MG63 (cell line): ENCODE data around the gene NAA80. TPM values are rescaled to one million over a fixed set of nuclear protein-coding genes. Genes with fewer than 3 reads are reported as not detected.

Source experiments
- DNase-seq: peaks from one replicate; pipeline ENCODE4 v3.0.0-alpha.2; 2020
- H3K27me3 ChIP-seq: fragments of 250-450 bp; sonication (Bioruptor Pico); 2 replicates; pipeline ENCODE4 v1.5.1; 2020; ENCODE audit warnings: mild to moderate bottlenecking, moderate library complexity
- H3K36me3 ChIP-seq: fragments of 250-450 bp; sonication (Bioruptor Pico); 2 replicates; pipeline ENCODE4 v1.5.1; 2020; ENCODE audit warnings: mild to moderate bottlenecking, moderate library complexity
- H3K4me3 ChIP-seq: fragments of 250-450 bp; sonication (Bioruptor Pico); 2 replicates; pipeline ENCODE4 v1.5.1; 2020; ENCODE audit warnings: mild to moderate bottlenecking, moderate library complexity
- H3K9me3 ChIP-seq: fragments of 250-450 bp; sonication (Bioruptor Pico); 2 replicates; pipeline ENCODE4 v1.5.1; 2020; ENCODE audit warnings: mild to moderate bottlenecking, moderate library complexity
- total RNA-seq: library from RNA; depleted of rRNA; stranded (reverse); fragments of >200 nt; shearing (Covaris generic); gene quantifications from 2 replicates; pipeline ENCODE4 v1.2.3, GENCODE V29; 2014; ENCODE audit warnings: low replicate concordance

Gene NAA80
- total RNA-seq, 1 experiment from 2014 or later = 6.4 TPM

DNA sequence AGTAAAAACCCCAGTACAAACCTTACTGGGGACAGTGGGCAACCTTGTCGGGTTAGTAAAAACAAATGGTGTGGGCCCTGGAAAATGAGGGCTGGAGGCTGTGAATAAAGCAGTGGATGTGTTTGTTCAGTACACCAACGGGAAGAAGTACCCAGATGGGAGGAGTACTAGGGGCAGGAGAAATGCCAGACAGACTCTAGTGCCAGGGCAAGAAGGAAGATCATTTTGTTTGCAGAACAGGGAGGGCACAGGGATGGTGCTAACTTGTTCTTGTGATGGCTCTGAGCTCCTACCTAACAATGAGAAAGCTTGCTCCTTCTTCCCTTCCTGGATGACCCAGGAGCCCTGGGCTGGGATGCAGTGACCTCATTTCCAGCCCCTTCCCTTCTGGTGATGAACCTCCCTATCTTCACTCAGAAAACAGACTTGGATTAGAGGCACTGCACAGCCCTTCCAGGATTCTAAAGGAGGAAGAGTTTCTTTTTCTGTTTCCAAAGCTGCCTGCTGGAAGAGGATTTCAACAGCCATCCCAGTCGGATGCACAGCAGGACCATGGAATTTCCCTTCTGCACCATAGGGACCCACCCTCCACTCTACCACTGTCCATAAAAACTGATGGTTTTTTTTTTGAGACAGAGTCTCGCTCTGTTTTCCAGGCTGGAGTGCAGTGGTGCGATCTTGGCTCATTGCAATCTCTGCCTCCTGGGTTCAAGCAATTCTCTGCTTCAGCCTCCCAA, 35.3 kb upstream of the NAA80 start:
- Histone ChIP-seq H3K4me3 (no peak overlapping the region), H3K36me3 (peaks cover 40% of the 10 kb centered on the region)
- no peak for DNase-seq

DNA sequence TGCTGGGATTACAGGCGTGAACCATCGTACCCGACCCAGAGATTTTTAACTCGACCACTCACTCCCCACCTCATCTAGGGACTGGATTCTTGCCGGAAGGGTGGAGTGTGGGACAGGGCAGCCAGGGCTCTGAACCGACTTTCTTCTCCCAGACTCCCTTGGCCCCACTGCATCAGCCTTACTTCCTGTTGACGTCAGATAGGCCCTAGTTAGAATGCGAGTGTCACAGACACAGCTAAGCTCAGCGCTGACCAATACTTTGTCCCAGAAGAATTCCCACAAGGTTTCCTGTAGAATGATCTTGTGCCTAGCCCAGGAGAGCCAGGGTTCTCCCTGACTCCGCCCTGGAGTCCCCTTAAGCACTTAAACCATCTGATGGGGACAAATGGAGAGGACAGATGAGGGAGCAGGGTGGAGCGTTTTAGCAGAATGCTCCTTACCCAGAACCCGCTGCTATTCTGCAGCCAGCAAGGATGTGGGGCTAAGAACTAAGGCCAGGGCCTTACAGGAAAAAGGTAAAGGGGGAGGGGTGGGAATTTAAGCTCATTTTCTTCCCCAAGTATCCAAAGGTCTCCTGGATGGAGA, 34.6 kb upstream of the NAA80 start:
- H3K4me3 ChIP-seq = no peak overlapping the region
- H3K27me3 ChIP-seq = no peaks in the 10 kb centered on the region
- H3K36me3 ChIP-seq = peaks cover 40% of the 10 kb centered on the region
- DNase-seq = no peak
- H3K9me3 ChIP-seq = no peaks in the 10 kb centered on the region

More for the DNA sequence above, 35.3 kb upstream of the NAA80 start:
- H3K27me3 ChIP-seq = no peaks in the 10 kb centered on the region
- no peaks in the 10 kb centered on the region for H3K9me3 ChIP-seq

DNA sequence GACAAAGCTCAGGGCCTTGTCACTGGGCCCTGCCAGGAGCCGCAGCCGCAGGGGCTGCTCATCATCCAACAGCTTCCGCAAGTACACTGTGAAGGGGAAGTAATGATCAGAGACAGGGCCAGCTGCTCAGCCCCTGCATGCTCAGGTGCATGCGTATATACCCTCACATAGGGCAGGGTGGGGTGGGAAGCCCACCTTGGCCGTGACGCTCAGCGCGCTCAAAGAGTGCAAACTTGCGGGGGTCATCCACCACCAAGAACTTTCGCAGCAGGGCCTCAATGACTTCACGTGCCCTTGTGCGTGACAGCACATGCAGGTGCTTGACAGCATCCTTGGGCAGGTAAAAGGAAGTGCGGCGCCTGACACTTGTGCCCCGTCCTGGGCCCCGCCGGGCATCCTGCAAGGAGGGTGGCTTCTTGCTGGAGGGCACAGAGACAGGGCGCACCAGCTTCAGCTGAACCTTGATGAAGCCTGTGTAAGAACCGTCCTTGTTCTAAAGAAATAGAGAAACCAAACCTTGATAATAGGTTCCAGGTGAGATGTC, 32.2 kb upstream of the NAA80 start:
- H3K27me3 ChIP-seq = no peaks in the 10 kb centered on the region
- H3K36me3 ChIP-seq = peaks cover 35% of the 10 kb centered on the region
- H3K4me3 ChIP-seq = no peak overlapping the region
- H3K9me3 ChIP-seq = no peaks in the 10 kb centered on the region
- DNase-seq = no peak

DNA sequence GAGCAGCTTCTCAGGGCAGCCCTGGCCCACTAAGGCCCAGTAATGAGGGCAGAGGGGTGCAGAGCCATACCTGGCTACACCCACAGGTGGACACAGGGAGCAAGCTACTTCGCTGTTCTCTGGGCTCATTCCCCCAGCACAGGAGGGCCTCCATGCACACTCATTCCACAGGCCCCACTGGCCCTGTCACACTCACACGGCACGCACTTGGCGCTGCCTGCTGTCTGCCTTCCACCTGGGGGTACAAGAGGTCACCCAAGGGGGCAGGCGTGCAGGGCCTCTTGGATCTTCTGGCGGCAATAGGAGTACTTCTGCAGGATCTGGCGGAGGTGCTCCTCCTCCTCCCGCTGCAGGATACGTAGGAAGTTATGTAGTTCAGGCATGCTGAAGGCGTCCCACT, 31.1 kb upstream of the NAA80 start:
- DNase-seq = no peak
- Histone ChIP-seq H3K36me3 (peaks cover 26% of the 10 kb centered on the region), H3K27me3 (no peaks in the 10 kb centered on the region), H3K9me3 (no peaks in the 10 kb centered on the region), H3K4me3 (no peak overlapping the region)

DNA sequence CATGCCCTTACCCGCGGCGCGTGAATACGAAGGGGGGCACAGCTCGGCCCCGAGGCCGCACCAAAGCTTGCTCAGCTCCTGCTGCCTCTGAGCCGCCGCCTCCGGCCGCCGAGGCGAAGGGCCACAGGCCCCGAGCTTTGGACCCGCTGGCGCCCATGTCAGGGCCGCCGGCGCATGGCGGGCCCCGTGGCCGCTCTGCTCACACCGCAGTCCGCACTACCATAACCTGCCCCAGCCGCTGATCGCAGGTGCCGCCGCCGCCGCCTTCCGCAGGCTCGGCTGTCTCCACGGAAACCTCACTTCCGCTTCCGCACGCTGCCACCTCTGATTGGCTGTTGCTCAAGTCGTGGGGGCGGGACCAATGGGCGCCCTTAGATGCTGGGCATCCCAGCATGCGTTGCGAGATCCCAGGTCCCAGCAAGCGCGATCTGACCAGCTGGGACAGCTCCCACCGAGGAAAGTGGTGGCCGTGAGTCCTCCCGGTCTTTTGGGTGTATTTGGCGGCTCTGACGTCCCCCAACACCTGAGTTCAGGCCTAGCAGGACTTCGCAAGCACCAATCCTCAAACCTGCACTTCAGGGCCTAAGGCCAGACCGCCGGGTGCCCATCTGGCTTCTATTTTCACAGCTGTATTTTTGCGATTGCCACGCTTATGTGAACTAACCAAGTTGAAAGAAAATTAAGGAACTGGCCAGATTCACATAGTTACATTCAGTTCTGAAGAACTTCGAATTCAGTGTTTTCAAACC, 28.9 kb upstream of the NAA80 start, which contains the start of gene TUSC2:
Gene TUSC2, minus strand, starts transcription at position 281 of the 749 bp plus-strand sequence. Its CDS starts 124 bp downstream, at position 157.
- Histone ChIP-seq H3K4me3 (peak within 1 kb of the TSS; percentile 83), H3K27me3 (no peaks in the 10 kb centered on the region), H3K36me3 (peaks cover 17% of the 10 kb centered on the region), H3K9me3 (no peaks in the 10 kb centered on the region)
- peak; percentile 89 for DNase-seq

DNA sequence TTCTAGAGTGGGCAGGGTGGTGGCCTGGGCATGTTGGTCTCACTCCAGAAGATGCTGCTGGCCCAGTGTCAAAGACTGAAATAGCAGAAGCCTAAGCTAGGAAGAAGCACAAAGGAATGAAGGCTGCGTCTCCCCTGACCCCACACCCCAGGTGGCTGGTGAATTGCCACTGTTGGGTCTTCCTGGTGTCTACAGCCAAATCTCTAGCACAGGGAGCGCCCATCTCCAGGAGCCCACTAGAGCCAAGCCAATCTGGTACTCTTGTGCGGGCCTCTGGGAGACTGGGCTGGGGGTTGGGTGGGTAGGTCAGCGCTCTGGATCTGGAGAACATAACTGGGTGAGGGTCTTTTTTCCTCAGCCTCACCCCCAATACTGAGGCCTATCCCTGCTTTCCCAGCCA, 27.9 kb upstream of the NAA80 start:
- Histone ChIP-seq H3K4me3 (peak overlapping the region; percentile 83), H3K9me3 (no peaks in the 10 kb centered on the region), H3K36me3 (peaks cover 14% of the 10 kb centered on the region), H3K27me3 (no peaks in the 10 kb centered on the region)
- DNase-seq = no peak

DNA sequence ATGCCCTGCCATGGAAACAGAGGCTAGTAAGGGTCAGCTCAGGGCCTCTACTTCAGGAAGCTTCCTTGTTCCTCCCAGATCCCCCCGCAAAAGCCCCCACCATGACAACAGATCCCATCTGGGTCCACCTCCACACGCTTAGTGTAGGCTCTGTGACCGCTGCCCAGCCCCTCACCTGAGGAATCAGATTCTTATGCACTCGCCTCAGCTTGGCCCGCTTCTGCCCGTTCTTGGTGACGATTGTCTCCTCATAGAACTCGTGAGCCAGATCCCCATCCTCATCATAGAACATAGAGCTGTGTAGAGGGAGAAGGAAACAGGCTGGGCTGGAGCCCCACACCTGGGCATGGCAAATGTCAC, 27.0 kb upstream of the NAA80 start:
- Histone ChIP-seq H3K27me3 (no peaks in the 10 kb centered on the region), H3K9me3 (no peaks in the 10 kb centered on the region), H3K4me3 (no peak overlapping the region), H3K36me3 (peaks cover 8% of the 10 kb centered on the region)
- DNase-seq = no peak

DNA sequence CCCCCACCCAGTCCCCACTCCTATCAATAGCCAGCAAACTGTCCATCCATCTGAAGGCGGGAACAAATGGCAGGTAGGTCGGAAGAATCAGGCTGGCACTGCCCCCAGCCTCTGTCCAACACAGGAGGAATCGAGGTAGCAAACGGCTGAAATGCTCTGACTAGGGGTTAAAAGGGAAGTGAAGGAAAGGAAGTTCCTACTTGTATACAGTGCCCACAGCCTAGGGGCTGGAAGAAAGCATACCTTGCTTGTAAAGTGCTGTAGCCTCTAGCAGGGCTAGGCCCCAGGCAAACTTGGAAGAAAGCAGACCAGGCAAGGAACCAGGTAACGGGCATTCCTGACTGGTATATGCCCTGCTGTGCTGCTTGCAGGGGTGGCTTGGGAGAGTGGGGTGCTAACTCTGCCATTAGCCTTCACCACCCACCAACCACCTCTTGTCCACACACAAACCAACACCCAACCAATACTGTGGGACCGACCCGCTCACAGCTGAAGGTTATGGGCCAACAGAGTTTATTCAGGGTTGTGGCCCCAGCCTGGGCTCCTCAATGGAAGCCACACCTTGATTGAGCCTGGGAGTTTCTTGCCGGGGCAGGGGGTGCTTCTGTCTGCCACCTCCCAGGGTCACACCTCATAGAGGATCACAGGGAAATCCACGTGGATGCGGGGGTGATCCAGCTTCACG, 26.4 kb upstream of the NAA80 start:
- Histone ChIP-seq H3K36me3 (peaks cover 3% of the 10 kb centered on the region), H3K27me3 (no peaks in the 10 kb centered on the region), H3K9me3 (no peaks in the 10 kb centered on the region), H3K4me3 (no peak overlapping the region)
- DNase-seq = no peak

DNA sequence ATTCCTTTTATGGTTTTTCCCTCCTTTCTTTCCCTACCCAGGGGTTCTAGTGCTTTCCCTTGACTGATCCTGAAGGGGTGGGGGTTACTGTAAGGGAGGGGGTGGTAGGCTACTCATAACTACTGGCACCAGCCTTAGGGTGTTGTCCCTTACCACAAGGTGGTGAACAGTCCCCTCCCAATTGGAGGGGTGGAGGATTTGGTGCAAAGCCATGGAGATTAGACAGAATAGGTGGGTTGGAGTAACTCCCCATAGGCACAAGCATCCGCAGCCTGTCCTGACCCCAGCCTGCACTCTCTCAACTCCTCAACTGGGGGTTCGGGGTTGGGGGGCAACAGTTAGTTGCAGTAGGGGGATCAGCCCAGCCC, 25.9 kb upstream of the NAA80 start:
- H3K9me3 ChIP-seq = no peaks in the 10 kb centered on the region
- DNase-seq = no peak
- H3K4me3 ChIP-seq = no peak overlapping the region
- no peaks in the 10 kb centered on the region for H3K27me3 ChIP-seq
- H3K36me3 ChIP-seq = no peaks in the 10 kb centered on the region; the same call in none of the 2 replicates

DNA sequence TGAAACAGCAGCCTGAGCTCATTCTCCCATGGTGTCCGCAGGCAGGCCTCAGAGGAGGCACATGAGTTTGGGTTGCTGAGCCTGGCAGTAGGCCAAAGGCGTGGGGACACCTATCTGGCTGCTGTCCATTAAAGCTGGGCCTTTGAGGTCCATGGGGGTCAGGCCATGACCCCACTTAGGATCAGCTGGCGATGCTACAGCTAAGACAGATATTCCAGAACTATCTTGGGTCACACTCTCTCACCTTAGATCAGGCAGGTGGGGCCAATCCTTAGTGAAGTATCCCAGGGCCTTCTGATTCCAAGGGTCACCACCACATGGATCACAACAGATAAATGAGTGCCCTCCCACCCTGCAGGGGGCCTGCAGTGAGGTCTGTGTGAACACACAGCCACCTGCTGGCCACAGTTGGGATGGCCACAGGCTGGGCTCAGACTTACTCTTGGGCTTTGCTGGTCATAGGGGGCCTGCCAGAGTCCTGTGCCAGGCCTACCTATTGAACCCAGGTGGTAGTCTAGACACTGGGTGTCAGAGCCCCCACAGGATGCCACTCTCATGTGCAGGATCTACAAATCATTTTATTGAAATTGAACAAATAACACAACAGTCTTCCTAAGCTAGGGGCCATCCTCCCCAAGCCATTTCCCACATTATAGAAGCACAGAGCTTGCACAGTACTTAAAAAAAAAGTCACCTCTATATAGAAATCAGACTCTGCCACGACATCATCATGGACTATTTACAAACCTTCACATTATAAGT, 25.3 kb upstream of the NAA80 start:
- no peaks in the 10 kb centered on the region; the same call in 1 of the 2 replicates for H3K36me3 ChIP-seq
- peak; percentile 69 for DNase-seq
- H3K9me3 ChIP-seq = no peaks in the 10 kb centered on the region
- H3K27me3 ChIP-seq = no peaks in the 10 kb centered on the region
- no peak overlapping the region for H3K4me3 ChIP-seq

DNA sequence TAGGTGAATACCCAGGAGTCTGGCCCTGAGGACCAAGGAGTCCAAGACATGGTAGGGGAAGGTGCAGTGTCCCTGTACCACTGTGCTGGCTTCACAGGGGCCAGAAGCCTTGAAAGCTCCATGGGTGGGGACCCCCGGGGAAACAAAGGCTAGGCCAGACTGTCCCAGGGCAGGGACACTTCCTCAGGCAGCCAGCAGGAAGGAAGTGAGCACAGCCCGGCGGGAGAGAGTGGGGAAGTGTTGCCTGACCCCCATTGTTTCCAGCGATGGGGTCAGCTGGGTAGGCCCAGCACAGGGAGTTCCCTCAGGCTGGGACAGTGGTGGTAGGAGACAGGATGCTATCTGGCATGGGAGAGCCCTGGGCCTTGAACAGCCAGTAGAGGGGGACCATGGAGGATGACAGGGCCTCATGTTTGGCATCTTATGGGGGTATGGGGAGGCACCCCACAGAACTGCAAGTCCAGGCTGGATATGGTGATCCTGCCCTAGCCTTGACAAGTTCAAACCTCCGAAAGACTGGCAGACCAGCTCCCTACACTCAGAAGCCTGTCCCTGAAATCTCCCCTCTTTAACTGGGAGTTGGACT, 24.5 kb upstream of the NAA80 start:
- Histone ChIP-seq H3K9me3 (no peaks in the 10 kb centered on the region), H3K4me3 (no peak overlapping the region), H3K36me3 (no peaks in the 10 kb centered on the region; the same call in 1 of the 2 replicates), H3K27me3 (no peaks in the 10 kb centered on the region)
- no peak for DNase-seq

DNA sequence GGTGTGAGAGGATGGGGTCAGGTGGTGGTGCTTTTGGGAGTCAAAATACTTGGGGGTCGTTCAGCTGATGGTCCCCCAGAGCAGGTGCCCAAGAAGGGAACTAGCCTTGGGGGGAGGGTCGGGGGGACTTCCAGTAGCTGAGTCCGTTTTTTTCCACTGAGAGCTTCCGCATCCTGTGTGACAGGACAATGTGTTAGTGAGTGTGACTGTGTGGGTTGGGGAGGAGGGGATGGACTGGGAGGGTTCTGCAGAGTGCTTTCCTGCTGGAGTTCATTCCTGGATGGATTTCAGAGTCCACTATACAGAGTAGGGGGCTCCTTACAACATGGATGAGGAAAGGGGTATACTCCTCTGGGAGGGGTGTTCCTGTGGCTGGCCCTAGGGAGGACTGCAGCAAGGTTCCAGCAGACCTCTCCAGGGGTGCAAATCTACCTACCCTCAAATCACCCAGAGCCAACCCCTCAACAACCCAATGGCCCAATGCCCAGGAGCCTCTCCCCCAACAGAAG, 23.9 kb upstream of the NAA80 start:
- H3K36me3 ChIP-seq = no peaks in the 10 kb centered on the region; the same call in none of the 2 replicates
- no peaks in the 10 kb centered on the region for H3K9me3 ChIP-seq
- H3K27me3 ChIP-seq = no peaks in the 10 kb centered on the region
- no peak overlapping the region for H3K4me3 ChIP-seq
- no peak for DNase-seq

DNA sequence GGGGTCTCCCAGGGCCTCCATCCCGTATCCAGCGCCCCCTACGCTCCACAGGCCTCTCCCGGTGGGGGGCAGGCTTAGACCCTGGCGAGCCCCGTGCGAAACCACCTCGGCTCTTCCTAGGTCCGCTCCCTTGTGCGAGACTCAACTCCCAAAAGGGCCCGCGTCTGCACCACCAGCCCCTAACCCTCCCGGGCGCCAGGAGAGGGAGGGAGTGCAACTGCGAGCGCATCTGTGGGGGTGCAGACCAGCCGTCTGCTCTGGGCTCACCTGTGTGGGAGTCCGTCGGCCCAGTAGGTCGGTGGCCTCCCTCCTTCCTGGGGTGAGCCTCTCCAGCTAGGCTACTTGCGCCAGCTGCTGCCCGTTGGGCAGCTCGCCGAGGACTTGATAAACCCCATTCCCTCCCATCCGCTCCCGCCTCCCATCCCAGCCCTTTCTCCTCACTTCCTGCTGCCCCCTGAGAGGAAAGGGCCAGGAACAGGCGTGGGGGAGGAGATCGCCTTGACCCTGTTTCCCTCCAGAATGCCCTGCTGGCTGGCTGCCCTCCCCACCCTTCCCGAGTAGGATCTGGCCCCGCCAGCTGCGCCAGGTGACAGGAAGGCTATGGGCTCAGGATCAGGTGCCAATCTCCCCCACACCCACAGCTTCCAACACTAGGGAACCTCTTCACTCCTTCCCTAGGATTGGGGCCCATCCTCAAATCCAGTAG, 23.3 kb upstream of the NAA80 start, which contains the start of gene HYAL2:
Gene HYAL2, minus strand, starts transcription at position 360 of the 706 bp plus-strand sequence. CDS start 2,256 bp downstream, outside the sequence.
- no peaks in the 10 kb centered on the region; the same call in none of the 2 replicates for H3K36me3 ChIP-seq
- no peak for DNase-seq
- H3K4me3 ChIP-seq = peak within 1 kb of the TSS; percentile 69
- H3K9me3 ChIP-seq = no peaks in the 10 kb centered on the region
- H3K27me3 ChIP-seq = no peaks in the 10 kb centered on the region

DNA sequence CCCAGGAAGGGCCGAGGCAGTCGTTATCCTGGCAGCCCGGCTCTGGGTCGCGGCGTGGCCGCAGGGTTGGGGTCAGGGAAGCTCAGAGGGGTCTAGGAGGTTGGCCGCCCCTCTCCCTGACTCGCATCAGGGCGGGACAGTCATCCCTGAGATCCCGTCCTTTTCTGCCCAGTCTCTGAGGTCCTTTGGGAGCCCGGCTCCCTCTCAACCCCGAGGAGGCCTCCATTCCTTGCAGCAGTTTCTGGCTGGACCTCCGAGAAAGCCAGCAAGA, 22.8 kb upstream of the NAA80 start:
- Histone ChIP-seq H3K9me3 (no peaks in the 10 kb centered on the region), H3K36me3 (no peaks in the 10 kb centered on the region; the same call in none of the 2 replicates), H3K4me3 (peak overlapping the region; percentile 69), H3K27me3 (no peaks in the 10 kb centered on the region)
- no peak for DNase-seq
